GM10266 (cell line): Measurements from ENCODE around the gene FRRS1.
"Not testable (repeated sequence)": the region's sequence is repeated elsewhere in the genome, so short reads cannot be mapped to it uniquely, and the experiment has no call there.

Source experiments
- DNase-seq: peaks from one replicate; pipeline ENCODE4 v3.0.0; 2012; ENCODE audit errors: extremely low spot score
- TF ChIP-seq, protein P1 (sequence below): IDR thresholded peaks from 2 replicates; pipeline ENCODE4 v1.5.1; 2012; ENCODE audit warnings: mild to moderate bottlenecking, low read depth; ENCODE audit not compliant: control insufficient read depth, insufficient read depth; ENCODE audit errors: missing control alignments

Gene FRRS1

DNA sequence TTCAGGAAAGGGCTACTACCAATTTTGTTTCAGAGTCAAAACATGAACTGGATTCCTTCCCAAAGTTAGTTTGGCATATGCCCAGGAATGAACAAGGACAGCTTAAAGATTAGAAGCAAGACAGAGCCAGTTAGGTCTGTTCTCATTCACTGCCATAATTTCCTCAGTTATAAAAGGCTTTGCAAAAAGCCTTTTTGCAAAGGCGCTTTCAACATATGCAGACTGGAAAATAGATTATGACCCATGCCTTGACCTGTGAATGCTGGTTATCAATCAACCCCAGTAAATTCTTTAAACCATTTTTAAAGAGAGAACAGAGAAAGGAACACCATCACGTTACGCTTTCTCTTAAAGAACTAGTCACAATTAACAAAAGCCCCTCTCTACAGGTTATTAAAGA, 1.7 kb upstream of the FRRS1 start:
- TF ChIP-seq, protein P1, sequence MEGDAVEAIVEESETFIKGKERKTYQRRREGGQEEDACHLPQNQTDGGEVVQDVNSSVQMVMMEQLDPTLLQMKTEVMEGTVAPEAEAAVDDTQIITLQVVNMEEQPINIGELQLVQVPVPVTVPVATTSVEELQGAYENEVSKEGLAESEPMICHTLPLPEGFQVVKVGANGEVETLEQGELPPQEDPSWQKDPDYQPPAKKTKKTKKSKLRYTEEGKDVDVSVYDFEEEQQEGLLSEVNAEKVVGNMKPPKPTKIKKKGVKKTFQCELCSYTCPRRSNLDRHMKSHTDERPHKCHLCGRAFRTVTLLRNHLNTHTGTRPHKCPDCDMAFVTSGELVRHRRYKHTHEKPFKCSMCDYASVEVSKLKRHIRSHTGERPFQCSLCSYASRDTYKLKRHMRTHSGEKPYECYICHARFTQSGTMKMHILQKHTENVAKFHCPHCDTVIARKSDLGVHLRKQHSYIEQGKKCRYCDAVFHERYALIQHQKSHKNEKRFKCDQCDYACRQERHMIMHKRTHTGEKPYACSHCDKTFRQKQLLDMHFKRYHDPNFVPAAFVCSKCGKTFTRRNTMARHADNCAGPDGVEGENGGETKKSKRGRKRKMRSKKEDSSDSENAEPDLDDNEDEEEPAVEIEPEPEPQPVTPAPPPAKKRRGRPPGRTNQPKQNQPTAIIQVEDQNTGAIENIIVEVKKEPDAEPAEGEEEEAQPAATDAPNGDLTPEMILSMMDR, result no peak
- no peak for DNase-seq

GRCh38 chr1:99764909-99765308, 1.5 kb downstream of the FRRS1 start:
- TF ChIP-seq, protein P1, result no peak
- DNase-seq, result no peak

GRCh38 chr1:99764439-99764838, 2.0 kb downstream of the FRRS1 start:
- DNase-seq, result no peak
- TF ChIP-seq, protein P1, result no peak

GRCh38 chr1:99763956-99764355, 2.5 kb downstream of the FRRS1 start:
- TF ChIP-seq, protein P1, result no peak
- no peak for DNase-seq

DNA sequence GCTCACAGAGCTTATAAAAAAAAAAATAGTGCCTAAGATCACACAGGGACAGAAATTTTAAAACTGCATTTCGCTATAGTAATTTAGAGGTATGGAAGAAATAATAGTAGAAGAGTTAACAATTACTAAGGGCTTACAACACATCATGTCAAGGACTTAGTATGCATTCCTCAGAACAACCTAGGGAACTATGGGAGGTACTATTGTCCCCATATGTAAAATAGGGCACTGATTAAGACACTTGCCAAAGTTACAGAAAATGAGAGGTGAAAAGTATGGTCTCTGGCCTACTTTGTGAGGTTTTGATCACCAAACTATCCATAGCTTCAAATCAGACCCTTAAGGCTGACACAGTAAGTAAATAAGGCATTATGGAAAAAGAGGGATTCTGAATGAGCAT, 4.7 kb downstream of the FRRS1 start:
- DNase-seq, result no peak
- TF ChIP-seq, protein P1, result no peak

DNA sequence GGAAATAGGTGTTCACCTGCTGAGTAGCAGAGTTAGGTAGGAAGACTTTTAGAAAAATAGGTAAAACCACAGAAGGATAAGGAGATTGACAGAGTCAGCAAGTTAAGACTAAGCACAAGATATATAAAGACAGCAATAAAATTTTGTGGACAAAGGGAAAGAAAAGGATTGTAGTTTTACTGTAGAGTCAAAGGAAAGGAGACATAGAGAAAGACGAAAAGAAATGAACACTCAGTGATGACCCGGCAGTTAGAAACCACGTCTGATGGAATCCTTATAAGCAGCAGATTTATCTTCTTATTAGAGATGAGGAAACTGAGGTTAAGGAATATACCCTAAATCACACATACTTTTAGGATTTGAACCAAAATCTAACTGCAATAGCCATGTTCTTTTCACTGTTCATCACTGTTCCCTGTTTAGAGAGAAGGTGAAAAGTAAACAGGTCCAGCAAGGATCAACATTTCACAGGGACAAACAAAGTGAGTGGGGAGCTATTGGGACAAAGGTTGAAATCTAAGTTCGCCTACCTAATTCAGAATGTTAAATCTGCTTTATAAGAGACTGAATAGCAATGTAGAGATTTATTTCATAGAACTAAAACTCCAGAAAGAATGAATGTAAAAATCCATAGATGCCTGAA, 6.8 kb downstream of the FRRS1 start:
- no peak for DNase-seq
- TF ChIP-seq, protein P1, result no peak

DNA sequence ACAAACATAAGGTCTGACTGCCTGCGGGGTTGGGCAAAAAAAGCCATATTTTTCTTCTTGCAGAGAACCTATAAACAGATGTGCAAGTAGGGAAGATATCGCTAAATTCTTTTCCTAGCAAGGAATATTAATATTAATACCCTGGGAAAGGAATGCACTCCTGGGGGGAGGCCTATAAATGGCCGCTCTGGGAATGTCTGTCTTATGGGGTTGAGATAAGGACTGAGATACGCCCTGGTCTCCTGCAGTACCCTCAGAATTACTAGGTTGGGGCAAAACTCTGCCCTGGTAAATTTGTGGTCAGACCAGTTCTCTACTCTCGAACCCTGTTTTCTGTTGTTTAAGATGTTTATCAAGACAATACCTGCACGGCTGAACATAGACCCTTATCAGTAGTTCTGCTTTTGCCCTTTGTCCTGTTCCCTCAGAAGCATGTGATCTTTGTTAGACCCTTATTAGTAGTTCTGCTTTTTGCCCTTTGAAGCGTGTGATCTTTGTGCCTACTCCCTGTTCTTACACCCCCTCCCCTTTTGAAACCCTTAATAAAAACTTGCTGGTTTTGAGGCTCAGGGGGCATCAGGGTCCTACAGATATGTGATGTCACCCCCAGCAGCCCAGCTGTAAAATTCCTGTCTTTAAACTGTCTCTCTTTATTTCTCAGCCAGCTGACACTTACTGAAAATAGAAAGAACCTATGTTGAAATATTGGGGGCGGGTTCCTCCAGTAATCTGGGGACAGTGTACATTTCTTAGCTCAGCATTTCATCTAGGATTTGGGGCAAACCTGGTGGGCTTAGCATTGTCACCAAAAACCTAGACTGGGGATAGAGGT, 7.5 kb downstream of the FRRS1 start:
- DNase-seq, result not testable (repeated sequence)
